GM18520 (cell line): ENCODE results near the gene SLC17A9.

ENCODE experiments used
- ATAC-seq: cut with Tn5 transposase; IDR thresholded peaks from one replicate; pipeline ENCODE4 v1.9.1; 2021; ENCODE audit not compliant: unreplicated experiment

Gene SLC17A9

DNA sequence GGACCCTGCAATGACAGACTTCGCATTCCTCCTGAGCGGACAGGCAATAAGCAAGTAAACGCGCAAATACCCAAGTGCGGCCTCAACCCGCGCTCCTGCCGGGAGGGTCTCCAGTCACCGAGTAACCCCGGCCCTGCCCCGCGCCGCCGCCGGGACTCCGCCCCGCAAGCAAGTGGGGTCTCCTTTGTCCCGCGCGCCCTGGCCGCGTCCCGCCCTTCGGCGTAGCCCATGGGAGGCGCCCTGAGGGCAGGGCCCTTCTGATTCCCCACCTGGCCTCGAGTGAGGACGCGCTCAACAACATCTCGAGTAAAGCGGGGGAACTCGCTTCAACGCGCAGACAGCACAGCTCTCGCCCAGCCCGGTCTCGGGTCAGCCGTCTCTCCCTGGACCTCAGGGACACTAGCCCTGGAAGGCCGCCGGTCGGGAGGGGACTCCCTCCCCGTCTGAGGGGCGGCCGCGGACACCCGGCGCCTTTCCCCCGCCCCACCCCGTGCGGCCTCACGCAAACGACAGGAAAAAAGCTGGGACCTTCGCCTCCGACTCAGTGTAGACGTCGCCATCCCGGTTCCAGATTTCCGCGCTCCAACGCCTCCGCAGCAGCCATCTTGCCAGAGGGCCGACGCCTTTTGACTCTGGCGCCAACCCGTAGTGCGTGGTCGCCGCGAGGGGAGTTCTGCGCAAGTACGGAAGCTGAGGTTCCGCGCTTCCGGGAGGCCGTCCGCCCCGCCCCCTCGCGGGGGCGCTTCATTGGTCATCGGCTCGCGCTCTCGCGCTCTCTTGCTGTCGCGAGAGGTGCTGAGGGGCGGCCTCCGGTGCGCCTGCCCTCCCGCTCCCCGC is 15.0 kb upstream of the SLC17A9 start:
- ATAC-seq: peak; percentile 84

DNA sequence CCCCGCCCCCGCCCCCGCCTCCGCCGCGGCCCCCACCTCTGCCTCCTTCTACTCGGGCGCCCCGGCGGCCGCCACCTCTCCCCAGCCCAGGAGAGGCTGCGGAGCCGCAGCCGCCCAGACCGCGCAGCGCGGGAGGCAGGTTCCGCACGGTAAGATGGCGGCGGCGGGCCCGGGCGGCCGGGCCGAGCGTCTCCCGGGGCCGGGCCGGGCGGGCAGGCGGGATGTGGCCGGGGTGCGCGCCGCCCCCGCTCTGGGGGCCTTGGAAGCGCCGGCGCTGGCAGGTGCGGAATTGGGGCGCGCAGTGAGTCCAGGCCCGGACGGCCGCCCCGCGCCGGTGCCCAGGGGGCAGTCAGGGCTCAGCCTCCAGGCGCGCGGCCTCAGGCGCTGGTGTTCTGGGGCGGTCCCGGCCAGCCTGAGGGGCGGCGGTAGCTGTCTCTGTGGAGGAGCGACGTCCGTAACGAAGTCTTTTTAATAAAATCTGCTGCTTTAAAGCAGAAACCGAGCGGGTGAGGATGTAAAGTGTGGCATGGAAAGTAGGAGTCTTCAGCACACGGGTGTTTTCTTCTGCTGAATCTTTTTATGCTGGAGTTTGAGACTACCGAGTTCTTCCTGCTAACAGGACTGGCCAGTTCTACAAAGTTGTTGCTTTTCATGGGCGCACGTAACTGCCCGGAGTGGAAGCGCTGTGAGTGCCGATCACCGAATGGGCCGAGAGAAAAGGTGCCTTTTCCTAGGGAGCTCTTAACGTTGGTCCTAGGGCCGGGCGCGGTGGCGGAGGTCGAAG is 14.2 kb upstream of the SLC17A9 start, which contains the start of gene GID8:
TSS of gene GID8 (plus strand) at position 43 of the 784 bp plus-strand sequence. CDS start 3,356 bp downstream, outside the sequence.
- ATAC-seq: peak; percentile 32

- ATAC-seq: no peak
These were observed 11.6 kb upstream of the SLC17A9 start for GRCh38 chr20:62940875-62941274.

- no peak for ATAC-seq
These were observed 10.7 kb upstream of the SLC17A9 start for GRCh38 chr20:62941792-62942191.

- ATAC-seq: no peak
These were observed 10.1 kb upstream of the SLC17A9 start for GRCh38 chr20:62942456-62942855.

DNA sequence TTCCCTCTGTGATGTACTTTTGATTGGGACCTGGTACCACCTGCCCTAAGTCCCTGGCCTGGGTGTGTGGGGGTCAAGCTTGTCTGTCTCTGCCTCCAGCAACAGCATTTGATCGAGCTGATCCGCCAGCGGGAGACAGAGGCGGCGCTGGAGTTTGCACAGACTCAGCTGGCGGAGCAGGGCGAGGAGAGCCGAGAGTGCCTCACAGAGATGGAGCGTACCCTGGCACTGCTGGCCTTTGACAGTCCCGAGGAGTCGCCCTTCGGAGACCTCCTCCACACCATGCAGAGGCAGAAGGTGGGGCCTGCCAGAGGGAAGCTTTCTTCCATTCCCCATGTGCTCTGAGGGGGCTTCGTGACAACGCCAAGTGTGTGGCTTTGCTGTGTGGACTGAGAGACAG is 9.1 kb upstream of the SLC17A9 start:
- no peak for ATAC-seq

- no peak for ATAC-seq
These were observed 8.3 kb upstream of the SLC17A9 start for GRCh38 chr20:62944184-62944583.

- no peak for ATAC-seq
These were observed 7.8 kb upstream of the SLC17A9 start for GRCh38 chr20:62944746-62945145.

DNA sequence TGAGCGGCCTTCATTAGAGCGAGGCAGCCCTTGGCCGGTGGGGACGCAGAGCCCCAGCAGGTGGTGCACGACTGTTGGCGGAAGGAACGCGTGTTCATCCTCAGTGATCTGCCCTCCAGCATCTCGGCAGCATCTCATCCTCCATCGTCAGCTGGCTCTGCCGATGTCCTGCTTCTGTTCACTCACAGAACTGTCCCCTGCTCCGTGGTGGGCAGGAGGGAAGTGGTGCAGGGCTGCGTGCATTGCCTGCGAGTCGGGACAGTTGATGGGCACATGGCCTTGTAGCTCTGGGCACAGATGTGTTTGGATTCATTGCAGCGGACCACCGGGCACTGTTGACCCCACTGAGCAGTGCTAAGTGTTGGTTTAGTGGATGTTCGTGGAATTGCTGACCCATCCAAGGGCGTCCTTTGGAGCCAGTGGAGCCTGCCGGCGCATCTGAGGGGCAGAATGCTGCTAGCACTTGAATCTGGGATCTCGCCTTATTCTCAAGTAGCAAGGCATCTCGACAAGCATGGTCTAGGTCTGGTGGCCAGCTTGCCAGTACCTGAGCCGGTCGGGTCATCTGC is 6.7 kb upstream of the SLC17A9 start:
- no peak for ATAC-seq

- ATAC-seq: no peak
These were observed 5.6 kb upstream of the SLC17A9 start for GRCh38 chr20:62946918-62947317.

DNA sequence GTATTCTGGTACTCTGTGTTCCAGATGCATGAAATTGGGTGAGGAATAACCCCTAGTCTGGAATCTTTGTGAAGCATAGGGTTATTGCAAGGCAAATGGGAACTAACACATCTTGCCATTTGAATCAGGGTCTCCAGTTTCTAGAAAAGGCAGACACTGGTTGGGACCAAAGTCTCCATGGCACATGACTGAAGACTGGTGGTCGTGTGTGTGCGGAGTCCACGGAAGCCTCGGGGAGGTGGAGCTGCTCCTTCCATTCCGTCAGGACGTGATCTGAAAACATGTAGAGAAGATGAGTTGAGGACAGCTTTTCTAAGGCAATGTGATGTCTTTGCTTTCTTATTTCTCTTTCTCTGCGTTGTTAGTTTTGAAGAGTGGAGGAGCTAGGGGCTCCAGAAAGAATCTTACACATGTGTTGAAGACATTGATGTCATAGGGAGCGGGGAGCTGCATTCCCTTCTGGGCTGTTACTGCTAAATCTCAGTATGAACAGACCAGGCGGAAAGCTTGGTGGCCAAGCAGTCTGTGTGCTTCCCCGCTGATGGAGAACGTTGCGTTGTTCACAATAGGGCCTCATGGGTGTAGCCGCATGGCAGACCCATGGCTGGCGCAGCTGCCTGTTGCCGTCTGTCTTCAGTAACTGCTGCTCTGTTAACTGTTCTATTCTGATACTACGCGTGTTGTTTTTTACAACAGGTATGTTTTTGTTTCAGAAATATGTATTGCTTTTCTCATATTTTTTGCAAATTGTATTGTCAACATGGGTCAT is 4.8 kb upstream of the SLC17A9 start:
- no peak for ATAC-seq

GRCh38 chr20:62949153-62949821 is 3.2 kb upstream of the SLC17A9 start:
- no peak for ATAC-seq

DNA sequence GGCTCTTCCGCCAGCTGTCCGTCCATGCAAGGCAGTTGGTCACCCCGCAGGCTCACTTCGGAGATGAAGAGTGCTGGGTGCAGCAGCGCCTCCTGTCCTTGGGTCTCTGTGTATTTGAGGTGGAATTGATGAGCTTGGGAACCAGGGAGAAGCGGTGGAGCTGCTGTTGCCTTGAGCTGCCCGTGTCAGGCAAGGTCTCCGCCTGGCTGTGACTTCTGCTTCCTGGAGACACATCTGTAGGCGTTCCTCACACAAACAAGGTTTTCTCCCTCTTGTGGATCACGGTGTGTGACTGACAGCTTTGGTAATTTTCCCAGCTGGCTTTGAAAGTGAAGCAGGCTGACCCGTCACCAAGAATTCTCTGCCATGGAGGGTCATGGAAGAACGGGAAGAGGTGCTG is 2.5 kb upstream of the SLC17A9 start:
- no peak for ATAC-seq

DNA sequence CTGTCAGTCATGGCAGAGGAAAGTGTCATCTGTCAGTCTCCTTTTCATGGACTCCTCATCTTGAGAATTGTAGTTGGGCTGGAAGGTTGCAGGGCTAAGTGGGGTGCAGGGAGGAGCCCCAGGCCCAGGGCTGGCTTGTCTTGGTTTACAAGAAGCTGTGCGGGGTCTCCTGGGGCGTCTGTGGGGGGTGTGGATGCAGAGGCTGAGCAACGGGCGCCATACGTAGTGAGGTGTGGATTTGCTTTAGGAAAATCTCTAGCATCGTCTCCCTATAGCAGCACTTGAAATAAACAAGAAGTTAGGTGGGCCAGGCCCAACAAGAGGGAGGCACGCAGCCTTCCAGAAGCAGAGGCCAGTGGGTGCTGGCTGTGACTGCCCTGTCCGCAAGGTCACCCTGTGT is 1.8 kb upstream of the SLC17A9 start:
- no peak for ATAC-seq

- ATAC-seq: no peak
These were observed 1.2 kb upstream of the SLC17A9 start for GRCh38 chr20:62951143-62951895.

- ATAC-seq: no peak
These were observed 575 bp upstream of the SLC17A9 start for GRCh38 chr20:62951896-62952372.

DNA sequence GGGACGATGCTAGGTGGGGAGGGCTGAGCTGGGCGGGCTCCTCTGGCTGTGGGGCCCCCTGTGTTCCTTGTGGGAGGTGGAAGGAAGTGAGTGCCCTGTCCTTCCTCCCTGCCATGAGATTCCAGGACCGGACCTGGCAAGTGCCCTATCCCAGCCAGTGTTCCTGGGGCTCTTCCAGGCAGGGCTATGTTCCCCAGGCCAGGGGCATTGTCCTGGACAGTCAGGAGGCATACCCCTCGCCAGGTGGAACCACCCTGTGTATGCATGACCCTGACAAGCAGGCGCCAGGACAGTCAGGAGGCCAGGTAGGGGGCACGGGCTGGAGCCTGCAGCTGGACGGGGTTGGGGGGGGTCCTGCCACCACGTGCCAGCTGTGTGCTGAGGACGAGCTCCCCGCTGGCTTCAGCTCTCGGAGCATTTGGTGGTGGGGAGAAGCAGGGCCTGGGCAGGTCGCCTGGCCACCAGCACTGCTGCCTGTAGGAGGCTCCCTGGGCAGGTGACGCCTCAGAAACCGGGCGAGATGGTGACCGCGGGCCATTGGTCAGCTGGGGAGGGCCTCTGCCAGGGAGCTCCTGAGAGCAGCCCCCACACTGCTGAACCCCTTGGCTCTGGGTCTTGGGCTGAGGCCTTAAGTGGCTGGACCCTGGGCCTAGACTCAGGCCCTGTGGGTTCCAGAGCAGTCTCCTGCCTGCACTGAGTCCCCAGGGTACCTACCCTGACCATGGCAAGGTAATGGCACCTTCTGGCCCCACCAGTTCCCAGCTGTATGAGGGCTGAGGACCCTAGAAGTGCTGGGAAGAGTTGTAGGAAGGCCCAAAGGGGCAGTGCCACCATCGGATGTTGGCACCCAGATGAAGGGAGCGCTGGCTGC is 694 bp downstream of the SLC17A9 start:
- ATAC-seq: no peak

DNA sequence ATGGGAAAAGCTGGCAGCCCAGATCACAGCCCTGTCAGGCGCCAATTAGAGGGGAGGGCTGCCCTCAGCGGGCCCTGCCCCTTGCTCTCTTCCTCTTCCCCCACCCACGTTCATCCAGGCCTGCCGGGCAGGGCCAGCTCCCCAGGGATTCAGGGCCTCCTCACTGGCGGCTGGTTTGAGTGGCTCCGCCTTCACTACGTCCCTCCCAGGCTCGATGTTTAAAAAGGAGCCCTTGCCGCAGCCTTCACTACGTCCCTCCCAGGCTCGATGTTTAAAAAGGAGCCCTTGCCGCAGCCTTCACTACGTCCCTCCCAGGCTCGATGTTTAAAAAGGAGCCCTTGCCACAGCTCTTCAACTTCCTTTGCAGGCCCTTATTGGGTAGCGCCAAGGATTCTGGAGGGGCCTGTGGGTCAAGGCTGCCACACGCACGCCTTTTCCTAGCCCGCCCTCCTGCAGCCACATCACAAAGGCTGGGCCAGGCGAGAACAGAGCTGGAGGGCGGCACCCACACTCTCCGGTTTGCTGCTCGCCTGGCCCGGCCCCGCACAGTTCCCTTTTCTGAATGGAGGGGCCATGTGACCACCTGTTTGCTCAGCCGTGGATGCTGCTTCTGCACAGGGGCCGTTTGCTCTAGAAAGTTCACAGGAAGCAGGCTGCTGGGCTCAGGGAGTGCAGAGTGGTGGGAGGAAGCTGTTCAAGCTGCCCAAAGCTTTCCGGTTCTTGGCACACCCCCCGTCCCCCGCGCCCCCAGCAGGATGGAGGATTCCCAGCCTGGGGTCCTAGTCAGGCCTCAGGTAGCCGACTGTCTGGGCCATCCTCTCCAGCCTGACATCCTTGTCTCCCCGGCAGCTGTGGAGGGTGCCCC is 1.6 kb downstream of the SLC17A9 start:
- peak; percentile 42 for ATAC-seq
